KG1 (cell line): Measurements from ENCODE around the gene RBM18.
A peak's percentile ranks its signal among the peaks of the same experiment; 100 is the strongest.

Experiments used
- DNase-seq: peaks from one replicate; lab custom pipeline; 2025; lab: John Stamatoyannopoulos, UW

RBM18 gene, protein sequence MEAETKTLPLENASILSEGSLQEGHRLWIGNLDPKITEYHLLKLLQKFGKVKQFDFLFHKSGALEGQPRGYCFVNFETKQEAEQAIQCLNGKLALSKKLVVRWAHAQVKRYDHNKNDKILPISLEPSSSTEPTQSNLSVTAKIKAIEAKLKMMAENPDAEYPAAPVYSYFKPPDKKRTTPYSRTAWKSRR

GRCh38 chr9:122264360-122265148 is at the start of gene RBM18, which contains the start of gene MRRF:
Gene RBM18 (minus strand): TSS chr9:122264840. CDS start chr9:122261492, 3,348 bp downstream.
Gene MRRF (plus strand): TSS chr9:122264882. CDS start chr9:122270892, 6,010 bp downstream.
- DNase-seq: peak; percentile 96

DNA sequence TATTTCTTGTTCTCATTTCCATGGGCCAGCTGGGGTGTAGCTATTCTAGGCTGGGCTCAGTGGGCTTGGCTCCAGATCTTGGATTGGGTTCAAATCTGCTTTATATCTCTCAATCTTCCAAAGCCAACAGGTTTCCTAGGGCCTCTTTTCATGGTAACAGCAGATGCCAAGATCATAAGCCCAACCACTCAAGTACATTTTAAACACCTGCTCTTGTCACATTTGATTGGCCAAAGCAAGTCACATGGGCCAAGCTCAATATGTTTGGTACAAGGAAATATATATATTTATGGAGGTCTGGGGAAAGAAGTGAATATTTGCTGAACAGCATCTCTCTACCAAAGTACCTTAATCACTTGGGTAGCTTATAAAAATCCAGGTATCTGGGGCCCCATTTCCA is 49.5 kb upstream of the RBM18 start:
- DNase-seq: no peak

GRCh38 chr9:122309861-122310260 is 45.2 kb upstream of the RBM18 start:
- DNase-seq: no peak

- no peak for DNase-seq
These were observed 43.3 kb upstream of the RBM18 start for GRCh38 chr9:122307925-122308324.

GRCh38 chr9:122307061-122307460 is 42.4 kb upstream of the RBM18 start:
- no peak for DNase-seq

GRCh38 chr9:122302237-122303093 is 37.8 kb upstream of the RBM18 start:
- no peak for DNase-seq

DNA sequence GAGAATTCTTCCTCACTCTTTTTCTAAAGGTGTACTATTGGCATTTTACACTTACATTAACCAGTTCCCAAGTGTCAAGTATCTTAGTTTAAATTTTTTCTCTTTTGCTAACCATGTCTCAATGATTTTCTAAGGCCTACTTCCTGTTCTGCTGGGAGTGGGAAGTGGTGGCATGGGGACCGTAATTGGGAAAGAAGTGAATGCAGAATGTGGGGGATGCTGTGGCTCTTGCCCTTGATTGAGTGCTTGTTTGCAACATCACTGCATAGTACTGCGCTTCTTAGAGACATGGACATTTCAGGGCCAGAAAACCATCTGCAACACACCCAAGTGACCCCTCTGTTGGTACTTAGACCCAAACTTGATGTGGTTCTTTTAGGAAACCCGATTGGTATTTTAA is 32.9 kb upstream of the RBM18 start:
- no peak for DNase-seq

DNA sequence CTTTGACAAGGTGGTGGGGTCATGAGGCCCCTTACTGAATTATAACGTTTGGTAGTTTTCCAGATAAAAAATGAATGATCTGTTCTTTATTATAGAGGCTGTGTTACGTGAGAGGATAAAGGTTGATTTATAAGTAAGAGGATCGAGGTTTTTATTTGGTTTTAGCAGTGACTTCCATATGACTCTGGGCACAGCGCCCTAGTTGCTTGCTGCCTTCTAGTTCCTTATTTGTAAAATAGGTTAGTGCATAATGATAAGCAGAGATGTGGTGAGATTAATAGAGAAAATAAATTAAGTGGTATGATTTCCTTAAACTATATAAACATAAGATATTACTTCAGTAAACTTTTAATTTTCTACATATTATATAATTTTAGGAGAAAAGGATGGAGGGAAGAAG is 29.9 kb upstream of the RBM18 start:
- DNase-seq: no peak

DNA sequence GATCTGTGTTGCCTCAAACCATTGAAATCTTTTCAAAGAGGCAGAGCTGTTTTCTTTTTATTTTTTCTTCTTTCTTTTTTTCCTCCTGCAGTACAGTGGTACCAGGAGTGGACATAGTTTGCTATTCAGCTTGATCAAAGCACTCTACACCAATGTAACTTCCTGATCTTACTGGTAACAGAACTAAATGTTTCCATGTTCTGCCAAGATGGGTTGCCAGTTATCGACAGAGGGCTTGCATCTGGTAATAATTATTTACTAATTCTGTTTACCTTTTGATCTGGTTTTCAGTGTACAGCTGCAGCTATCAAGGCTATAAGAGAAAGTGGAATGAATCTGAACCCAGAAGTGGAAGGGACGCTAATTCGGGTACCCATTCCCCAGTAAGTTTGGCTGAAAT is 26.8 kb upstream of the RBM18 start:
- no peak for DNase-seq

GRCh38 chr9:122287214-122287720 is 22.6 kb upstream of the RBM18 start:
- no peak for DNase-seq

GRCh38 chr9:122286764-122287163 is 22.1 kb upstream of the RBM18 start:
- no peak for DNase-seq

- DNase-seq: no peak
These were observed 16.7 kb upstream of the RBM18 start for GRCh38 chr9:122281368-122281767.

DNA sequence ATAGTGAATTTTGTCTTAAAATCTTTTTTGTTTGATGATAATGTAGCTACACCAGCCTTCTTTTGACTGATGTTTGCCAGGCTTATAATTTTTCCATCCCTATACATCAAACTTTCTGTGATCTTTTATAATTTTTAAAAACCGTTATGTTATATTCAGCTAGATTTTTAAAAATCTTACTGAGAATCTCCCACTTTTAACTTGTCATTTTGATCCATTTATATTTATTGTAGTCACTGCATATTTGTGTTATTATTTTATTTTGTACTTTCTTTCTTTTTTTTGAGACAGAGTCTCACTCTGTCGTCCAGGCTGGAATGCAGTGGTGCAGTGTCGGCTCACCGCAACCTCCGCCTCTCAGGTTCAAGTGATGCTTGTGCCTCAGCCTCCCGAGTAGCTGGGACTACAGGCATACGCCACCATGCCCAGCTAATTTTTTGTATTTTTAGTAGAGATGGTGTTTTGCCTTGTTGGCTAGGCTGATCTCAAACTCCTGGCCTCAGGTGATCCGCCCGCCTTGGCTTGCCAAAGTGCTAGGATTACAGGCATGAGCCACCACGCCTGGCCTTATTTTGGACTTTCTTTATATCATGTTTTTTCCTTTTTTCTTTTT is 12.8 kb upstream of the RBM18 start:
- no peak for DNase-seq

DNA sequence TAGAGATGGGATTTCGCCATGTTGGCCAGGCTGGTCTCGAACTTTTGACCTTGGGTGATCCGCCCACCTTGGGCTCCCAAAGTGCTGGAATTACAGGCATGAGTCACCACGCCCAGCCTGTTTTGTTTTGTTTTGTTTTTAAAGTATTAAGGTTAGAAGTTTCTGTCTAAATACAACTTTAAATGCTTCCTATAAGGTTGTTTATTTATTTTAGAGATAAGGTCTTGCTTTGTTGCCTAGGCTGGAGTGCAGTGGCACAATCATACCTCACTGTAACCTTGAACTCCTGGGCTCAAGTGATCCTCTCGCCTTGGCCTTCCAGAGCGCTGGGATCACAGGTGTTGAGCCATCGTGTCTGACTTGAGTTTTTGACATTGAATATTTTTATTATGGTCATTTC is 11.5 kb upstream of the RBM18 start:
- no peak for DNase-seq

- DNase-seq: no peak
These were observed 9.4 kb upstream of the RBM18 start for GRCh38 chr9:122274055-122274454.

- DNase-seq: no peak
These were observed 3.6 kb upstream of the RBM18 start for GRCh38 chr9:122268041-122268814.

DNA sequence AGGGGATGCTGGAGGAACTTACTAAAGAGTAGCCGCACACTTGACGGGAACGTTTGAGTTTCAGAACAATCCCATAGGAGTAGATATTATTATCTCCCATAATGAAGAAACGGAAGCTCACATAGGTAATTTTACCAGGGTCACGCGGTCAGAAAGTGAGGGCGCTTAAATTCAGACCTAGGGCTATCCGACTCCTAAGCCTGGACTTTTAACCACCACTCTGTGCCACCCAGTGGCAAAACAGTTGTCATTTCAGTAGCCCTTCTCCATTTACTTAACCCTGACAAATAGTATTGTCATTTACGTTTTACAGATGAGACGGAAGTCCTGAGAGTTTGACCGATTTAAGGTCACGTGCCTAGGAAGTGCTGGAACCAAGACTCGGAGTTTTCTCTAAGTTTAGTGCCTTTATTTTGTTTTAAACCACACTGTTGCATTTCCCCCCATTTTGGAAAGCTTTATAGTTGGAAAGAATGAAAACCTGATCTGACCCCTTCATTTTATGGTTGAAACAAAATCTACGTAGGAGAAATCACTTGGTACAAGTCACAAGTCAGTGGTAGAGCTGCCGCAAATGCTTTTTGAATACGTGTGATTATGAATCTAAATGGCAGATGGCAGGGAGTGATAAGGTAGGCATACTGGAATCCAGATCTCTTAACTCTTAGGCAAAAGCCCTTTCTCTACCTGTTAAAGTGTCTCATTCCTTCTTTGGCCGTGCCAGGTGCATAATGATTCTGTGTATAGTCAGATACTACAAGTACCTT is 692 bp upstream of the RBM18 start:
- DNase-seq: peak; percentile 73

DNA sequence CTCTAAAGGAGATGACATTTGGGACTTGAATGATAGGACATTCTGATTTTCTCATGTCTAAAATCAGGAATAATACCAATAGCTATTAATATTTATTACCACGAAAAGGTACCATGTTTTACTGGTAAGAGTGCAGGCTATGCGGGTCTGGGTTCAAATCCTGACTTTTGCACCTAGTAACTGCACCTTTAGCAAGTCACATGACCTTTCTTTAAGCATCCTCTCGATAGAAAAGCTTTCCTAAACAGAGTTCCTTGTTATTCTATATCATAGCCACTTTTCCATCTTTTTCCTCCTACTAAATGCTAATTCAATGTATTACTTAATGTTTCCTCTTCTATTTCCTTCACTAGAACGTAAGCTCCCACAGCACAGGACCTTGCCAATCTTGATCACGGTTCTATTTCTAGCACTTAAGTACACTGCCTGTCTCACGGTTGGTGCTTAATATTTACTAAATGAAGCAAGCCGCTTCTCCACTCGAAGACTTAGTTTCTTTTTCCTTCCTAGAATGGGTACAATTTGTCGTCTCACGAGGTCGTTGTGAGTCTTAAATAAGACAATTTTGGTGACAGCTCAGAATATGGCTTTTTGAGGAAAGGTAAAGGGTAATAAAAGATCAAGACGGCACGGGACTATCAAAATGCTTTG is 816 bp downstream of the RBM18 start:
- no peak for DNase-seq

DNA sequence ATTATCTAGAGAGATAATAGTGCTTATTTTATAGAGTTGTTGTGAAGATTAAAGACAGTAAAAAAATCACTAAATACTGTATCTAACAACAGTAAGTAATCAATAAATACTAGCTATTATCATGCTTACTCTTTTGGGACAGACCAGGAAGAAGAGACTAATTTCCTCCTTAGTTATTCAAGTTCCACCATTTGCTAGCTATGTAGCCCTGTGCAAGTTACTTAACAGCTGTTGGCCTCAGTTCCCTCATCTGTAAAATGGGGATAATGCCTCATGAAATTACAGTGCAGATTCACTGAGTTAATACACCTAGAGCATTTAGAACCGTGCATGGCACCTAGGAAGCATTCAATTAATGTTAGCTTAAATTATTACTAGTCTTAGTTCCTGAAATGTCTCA is 2.6 kb downstream of the RBM18 start:
- DNase-seq: no peak

DNA sequence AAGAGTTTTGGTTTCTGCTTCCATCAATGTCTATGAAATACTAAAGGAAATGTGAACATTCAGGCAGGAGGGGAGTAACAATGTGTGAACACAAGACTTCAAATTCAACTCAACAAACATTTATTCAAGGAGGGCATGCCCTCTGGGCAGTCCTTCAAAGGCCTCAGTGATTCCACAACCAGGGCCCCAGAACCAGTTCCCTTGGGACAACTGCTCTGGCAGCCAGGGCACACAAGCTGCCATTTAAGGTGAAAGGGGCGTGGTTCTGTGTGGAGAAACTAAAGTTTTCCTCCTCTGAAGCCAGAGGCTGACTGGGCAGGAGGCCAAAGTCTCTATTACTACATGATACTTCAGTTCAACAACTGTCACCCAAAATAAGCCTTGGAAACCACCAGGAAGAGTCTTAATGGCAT is 3.2 kb downstream of the RBM18 start:
- no peak for DNase-seq
